A549 (cell line): ENCODE results near the gene RAB13.
A peak's percentile ranks its signal among the peaks of the same experiment; 100 is the strongest.

Experiments
- CHD4 ChIP-seq: fragments of 200-600 bp; sonication (generic); IDR thresholded peaks from 2 replicates; pipeline ENCODE4 v1.6.1; 2016; ENCODE audit warnings: antibody characterized with exemption, mild to moderate bottlenecking, borderline replicate concordance
- EP300 ChIP-seq, 2 experiments: fragments of >200 bp; sonication (Bioruptor Twin); formaldehyde crosslinking; IDR thresholded peaks; 2 replicates in 1 of 2; 3 replicates in 1 of 2; pipeline ENCODE4 v1.6.1; 2016 to 2017
- FOSL2 ChIP-seq, 2 experiments: fragments of 450-650 bp in 1 of 2; fragments of >200 bp in 1 of 2; sonication (Bioruptor Twin) in 1 of 2; formaldehyde crosslinking; IDR thresholded peaks; 2 replicates each; pipeline versions ENCODE4 v1.5.0 to v1.6.1; 2016 to 2020; ENCODE audit warnings: mild to moderate bottlenecking in 1 of 2, moderate library complexity in 1 of 2
- KDM5A ChIP-seq: fragments of 200-600 bp; sonication (generic); IDR thresholded peaks from 2 replicates; pipeline ENCODE4 v1.6.1; 2016; ENCODE audit warnings: antibody characterized with exemption, mild to moderate bottlenecking
- MAZ ChIP-seq: fragments of 150-350 bp; IDR thresholded peaks from 2 replicates; pipeline ENCODE4 v1.6.1; 2014; ENCODE audit warnings: antibody characterized with exemption, low read depth, low read length, borderline replicate concordance
- POLR2AphosphoS2 ChIP-seq: conservative IDR thresholded peaks from 2 replicates; pipeline ENCODE4 v1.6.1; 2012; ENCODE audit warnings: low read length, improper control_type of control experiment, inconsistent platforms
- RCOR1 ChIP-seq: fragments of 150-350 bp; IDR thresholded peaks from 2 replicates; pipeline ENCODE4 v1.6.1; 2014; ENCODE audit warnings: antibody characterized with exemption, low read length, low read depth
- RFX5 ChIP-seq: fragments of 450-650 bp; IDR thresholded peaks from 2 replicates; pipeline ENCODE4 v1.7.1; 2014; ENCODE audit warnings: antibody characterized with exemption, mild to moderate bottlenecking, moderate library complexity
- ZC3H11A ChIP-seq: fragments of 450-650 bp; IDR thresholded peaks from 2 replicates; pipeline ENCODE4 v1.6.1; 2014; ENCODE audit warnings: antibody characterized with exemption, mild to moderate bottlenecking
- ZFP36 ChIP-seq: fragments of 450-650 bp; IDR thresholded peaks from 2 replicates; pipeline ENCODE4 v1.6.1; 2014; ENCODE audit warnings: borderline replicate concordance; ENCODE audit not compliant: partially characterized antibody
- ZSCAN20 ChIP-seq: fragments of 250-450 bp; sonication (Bioruptor Pico); IDR thresholded peaks from 2 replicates; pipeline ENCODE4 v1.8.0; 2022; ENCODE audit warnings: mild to moderate bottlenecking, moderate library complexity
- TF ChIP-seq, protein P1 (sequence below): fragments of >200 bp; sonication (Bioruptor Twin); formaldehyde crosslinking; IDR thresholded peaks from 3 replicates; pipeline ENCODE4 v1.5.1; 2016

GRCh38 chr1:153946622-153947241 is 39.4 kb downstream of the RAB13 start, which contains the start of gene DENND4B:
- TF ChIP-seq FOSL2 (IDR thresholded peaks at IDR 0.05) (no peak), FOSL2 (CRISPR knock-in tag; IDR thresholded peaks at IDR 0.05) (no peak), RCOR1 (no peak), CHD4 (no peak), POLR2AphosphoS2 (no peak), ZFP36 (no peak), ZC3H11A (no peak), MAZ (no peak), KDM5A (no peak), RFX5 (no peak), EP300 (IDR thresholded peaks at IDR 0.05) (no peak), ZSCAN20 (no peak)
- TF ChIP-seq, protein P1, sequence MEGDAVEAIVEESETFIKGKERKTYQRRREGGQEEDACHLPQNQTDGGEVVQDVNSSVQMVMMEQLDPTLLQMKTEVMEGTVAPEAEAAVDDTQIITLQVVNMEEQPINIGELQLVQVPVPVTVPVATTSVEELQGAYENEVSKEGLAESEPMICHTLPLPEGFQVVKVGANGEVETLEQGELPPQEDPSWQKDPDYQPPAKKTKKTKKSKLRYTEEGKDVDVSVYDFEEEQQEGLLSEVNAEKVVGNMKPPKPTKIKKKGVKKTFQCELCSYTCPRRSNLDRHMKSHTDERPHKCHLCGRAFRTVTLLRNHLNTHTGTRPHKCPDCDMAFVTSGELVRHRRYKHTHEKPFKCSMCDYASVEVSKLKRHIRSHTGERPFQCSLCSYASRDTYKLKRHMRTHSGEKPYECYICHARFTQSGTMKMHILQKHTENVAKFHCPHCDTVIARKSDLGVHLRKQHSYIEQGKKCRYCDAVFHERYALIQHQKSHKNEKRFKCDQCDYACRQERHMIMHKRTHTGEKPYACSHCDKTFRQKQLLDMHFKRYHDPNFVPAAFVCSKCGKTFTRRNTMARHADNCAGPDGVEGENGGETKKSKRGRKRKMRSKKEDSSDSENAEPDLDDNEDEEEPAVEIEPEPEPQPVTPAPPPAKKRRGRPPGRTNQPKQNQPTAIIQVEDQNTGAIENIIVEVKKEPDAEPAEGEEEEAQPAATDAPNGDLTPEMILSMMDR, result peak; percentile 91
